HL-60 (cell line): ENCODE measurements around the gene SLC66A3.

Source experiments
- DNase-seq, 2 experiments: peaks; one replicate each; pipeline ENCODE4 v3.0.0-alpha.2; 2010 to 2020; ENCODE audit warnings: low read depth in 1 of 2, low spot score in 1 of 2
- H3K27ac ChIP-seq: fragments of 250-450 bp; sonication (Bioruptor Pico); replicated peaks from 2 replicates; pipeline ENCODE4 v1.5.1; 2020; ENCODE audit warnings: mild to moderate bottlenecking, moderate library complexity
- H3K27me3 ChIP-seq: fragments of 250-450 bp; sonication (Bioruptor Pico); 2 replicates; pipeline ENCODE4 v1.5.1; 2021; ENCODE audit warnings: mild to moderate bottlenecking, moderate library complexity; ENCODE audit not compliant: insufficient read depth, poor library complexity, severe bottlenecking
- H3K4me3 ChIP-seq: replicated peaks from 2 replicates; pipeline ENCODE4 v1.5.1; 2011; ENCODE audit warnings: mild to moderate bottlenecking, control low read depth, low read length; ENCODE audit not compliant: insufficient read depth
- CTCF ChIP-seq: IDR thresholded peaks from one replicate; pipeline ENCODE4 v1.5.1; 2011; ENCODE audit warnings: low read length, control low read depth, inconsistent platforms; ENCODE audit not compliant: insufficient read depth
- GABPA ChIP-seq: IDR thresholded peaks from 2 replicates; pipeline ENCODE4 v1.6.1; 2012; ENCODE audit warnings: low read depth
- POLR2AphosphoS5 ChIP-seq: IDR thresholded peaks from 2 replicates; pipeline ENCODE4 v1.6.1; 2012; ENCODE audit warnings: low read depth
- REST ChIP-seq: IDR thresholded peaks from 2 replicates; pipeline ENCODE4 v1.6.1; 2012; ENCODE audit warnings: low read depth; ENCODE audit not compliant: insufficient replicate concordance
- SPI1 ChIP-seq: IDR thresholded peaks from 2 replicates; pipeline ENCODE4 v1.6.1; 2012; ENCODE audit warnings: low read depth, mild to moderate bottlenecking, borderline replicate concordance

SLC66A3 gene

GRCh38 chr2:11182951-11183350 lies 27.7 kb downstream of the SLC66A3 start:
- no peak overlapping the region for H3K27ac ChIP-seq
- DNase-seq = no peak
- TF ChIP-seq REST (no peak), SPI1 (no peak), GABPA (no peak), CTCF (no peak), POLR2AphosphoS5 (no peak)
- H3K4me3 ChIP-seq = no peak overlapping the region
- no peaks in the 10 kb centered on the region for H3K27me3 ChIP-seq

DNA sequence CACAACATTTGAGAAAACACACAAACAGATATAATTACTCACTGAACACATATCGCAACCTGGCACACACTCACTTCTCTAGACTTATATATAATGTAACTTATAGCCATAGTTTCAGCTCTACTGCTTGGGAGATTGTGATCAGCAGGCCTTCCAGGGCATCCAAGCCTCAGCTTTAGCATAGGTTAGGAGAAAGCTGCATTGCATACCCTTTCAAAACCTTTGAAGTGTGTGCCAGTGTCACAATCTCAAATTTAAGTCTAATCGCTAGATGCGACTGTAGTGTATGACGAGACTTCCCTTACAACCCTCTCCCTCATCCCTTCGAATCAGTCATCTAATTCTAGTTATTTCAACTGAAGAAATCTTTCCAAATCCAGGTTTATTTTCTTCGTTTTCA lies 30.9 kb downstream of the SLC66A3 start:
- Histone ChIP-seq H3K27ac (no peak overlapping the region), H3K27me3 (no peaks in the 10 kb centered on the region), H3K4me3 (no peak overlapping the region)
- no peak for TF ChIP-seq POLR2AphosphoS5
- no peak for TF ChIP-seq REST
- no peak for TF ChIP-seq CTCF
- TF ChIP-seq GABPA = no peak
- TF ChIP-seq SPI1 = no peak
- no peak for DNase-seq

DNA sequence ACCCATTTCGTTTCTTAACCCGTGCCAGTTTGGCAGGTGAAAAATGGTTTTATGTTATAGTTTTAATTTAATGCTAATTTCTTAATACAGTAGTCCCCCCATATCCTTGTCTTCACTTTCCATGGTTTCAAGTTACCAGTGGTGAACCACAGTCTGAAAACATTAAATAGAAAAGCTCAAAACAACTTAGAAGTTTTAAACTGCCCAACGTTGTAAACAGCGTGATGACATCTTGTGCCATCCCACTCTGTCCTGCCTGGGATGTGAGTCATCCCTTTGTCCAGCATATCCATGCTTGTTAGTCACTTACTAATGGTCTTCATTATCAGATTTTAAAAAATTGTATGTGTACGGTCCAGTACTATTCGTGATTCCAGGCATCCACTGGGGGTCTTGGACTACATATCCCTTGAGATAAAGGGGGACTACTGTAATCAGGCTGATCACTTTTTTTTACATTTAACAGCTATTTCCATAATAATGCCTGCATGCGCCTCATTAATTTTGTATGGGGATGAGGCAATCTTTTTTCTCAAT lies 31.9 kb downstream of the SLC66A3 start:
- Histone ChIP-seq H3K4me3 (no peak overlapping the region), H3K27me3 (no peaks in the 10 kb centered on the region), H3K27ac (peak overlapping the region; percentile 12)
- no peak for TF ChIP-seq GABPA
- DNase-seq = no peak

DNA sequence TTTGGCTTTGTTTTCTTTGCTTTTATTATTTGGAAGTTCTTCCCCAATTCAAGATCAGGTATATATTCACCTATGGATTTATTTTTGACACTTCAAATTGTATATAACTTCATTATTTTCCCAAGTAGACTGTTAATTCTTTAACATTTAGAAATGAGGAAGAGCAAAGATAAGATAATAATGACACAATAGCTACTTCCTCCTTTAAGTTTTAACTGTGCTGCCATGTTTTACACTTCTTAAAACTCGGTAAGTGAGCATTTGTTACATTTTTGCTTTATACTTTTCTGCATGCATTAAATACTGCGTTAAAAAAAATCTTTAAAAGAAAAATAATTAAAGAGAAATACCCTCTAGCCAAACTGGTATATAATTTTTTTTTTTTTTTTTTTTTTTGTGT lies 32.5 kb downstream of the SLC66A3 start:
- TF ChIP-seq SPI1 (peak; percentile 95), CTCF (no peak)
- Histone ChIP-seq H3K27me3 (no peaks in the 10 kb centered on the region), H3K4me3 (no peak overlapping the region), H3K27ac (peak overlapping the region; percentile 12)
- DNase-seq = no peak
